GM23338 (cell line): Measurements from ENCODE around the gene CXCL12. TPM values are rescaled to one million over a fixed set of nuclear protein-coding genes. Genes with fewer than 3 reads are reported as not detected.

Experiments
- ATAC-seq: fragments of 200-7000 bp; cut with Tn5 transposase; 3 replicates; pipeline ENCODE4 v1.9.1; 2020
- DNase-seq: peaks from one replicate; pipeline ENCODE4 v3.0.0-alpha.2; 2015; ENCODE audit warnings: low spot score
- H2AFZ ChIP-seq: fragments of 200-600 bp; sonication (generic); 2 replicates; pipeline ENCODE4 v1.8.0; 2016; ENCODE audit warnings: antibody characterized with exemption, mild to moderate bottlenecking, moderate library complexity
- H3F3A ChIP-seq: fragments of 200-600 bp; sonication (generic); replicated peaks from 2 replicates; pipeline ENCODE4 v1.8.0; 2017; ENCODE audit warnings: antibody characterized with exemption, mixed run types, low read depth
- H3K27ac ChIP-seq: fragments of 200-600 bp; sonication (generic); 2 replicates; pipeline ENCODE4 v1.6.1; 2016; ENCODE audit warnings: low read depth
- H3K27me3 ChIP-seq: fragments of 200-600 bp; sonication (generic); 2 replicates; pipeline ENCODE4 v1.8.0; 2016; ENCODE audit warnings: mild to moderate bottlenecking, mixed run types, moderate library complexity; ENCODE audit not compliant: insufficient read depth
- H3K36me3 ChIP-seq: fragments of 200-600 bp; sonication (generic); 2 replicates; pipeline ENCODE4 v1.8.0; 2016; ENCODE audit warnings: mild to moderate bottlenecking; ENCODE audit not compliant: insufficient read depth
- H3K4me1 ChIP-seq: fragments of 200-600 bp; sonication (generic); 2 replicates; pipeline ENCODE4 v1.8.0; 2016; ENCODE audit warnings: mild to moderate bottlenecking, moderate library complexity; ENCODE audit not compliant: insufficient read depth
- H3K4me2 ChIP-seq: fragments of 200-600 bp; sonication (generic); 2 replicates; pipeline ENCODE4 v1.7.1; 2017; ENCODE audit warnings: mixed run types
- H3K4me3 ChIP-seq: fragments of 200-600 bp; sonication (generic); 2 replicates; pipeline ENCODE4 v1.6.1; 2016; ENCODE audit warnings: mixed run types
- H3K79me2 ChIP-seq: fragments of 200-600 bp; sonication (generic); replicated peaks from 2 replicates; pipeline ENCODE4 v1.8.0; 2017; ENCODE audit warnings: mild to moderate bottlenecking; ENCODE audit not compliant: insufficient read depth
- H3K9me2 ChIP-seq: fragments of 200-600 bp; sonication (generic); 2 replicates; pipeline ENCODE4 v1.8.0; 2017; ENCODE audit not compliant: insufficient read depth
- H4K20me1 ChIP-seq: fragments of 200-600 bp; sonication (generic); replicated peaks from 2 replicates; pipeline ENCODE4 v1.8.0; 2017; ENCODE audit warnings: mild to moderate bottlenecking; ENCODE audit not compliant: insufficient read depth
- H3K27ac Mint-ChIP-seq: 2 replicates; pipeline ENCODE4 v1.8.0; 2020; ENCODE audit warnings: inconsistent platforms, mild to moderate bottlenecking, moderate library complexity, mixed read lengths
- H3K27me3 Mint-ChIP-seq: 3 replicates; pipeline ENCODE4 v1.8.0; 2022; ENCODE audit warnings: low read depth, mild to moderate bottlenecking, moderate library complexity, mixed read lengths, inconsistent platforms; ENCODE audit not compliant: insufficient read depth, poor library complexity
- H3K36me3 Mint-ChIP-seq: 3 replicates; pipeline ENCODE4 v1.8.0; 2021; ENCODE audit warnings: low read depth, mild to moderate bottlenecking, inconsistent platforms, moderate library complexity, mixed read lengths
- H3K4me1 Mint-ChIP-seq: 3 replicates; pipeline ENCODE4 v1.8.0; 2020; ENCODE audit warnings: mild to moderate bottlenecking, inconsistent platforms, mixed read lengths
- H3K4me3 Mint-ChIP-seq: 3 replicates; pipeline ENCODE4 v1.8.0; 2021; ENCODE audit warnings: moderate library complexity, mild to moderate bottlenecking, inconsistent platforms, mixed read lengths
- H3K9me3 Mint-ChIP-seq: 3 replicates; pipeline ENCODE4 v1.8.0; 2020; ENCODE audit warnings: moderate library complexity, mild to moderate bottlenecking, inconsistent platforms, mixed read lengths
- CREB1 ChIP-seq: fragments of 250-450 bp; sonication (Bioruptor Pico); IDR thresholded peaks from 2 replicates; pipeline ENCODE4 v1.5.0; 2020; ENCODE audit warnings: low read depth, mild to moderate bottlenecking, moderate library complexity
- ETS1 ChIP-seq: IDR thresholded peaks from 2 replicates; pipeline ENCODE4 v1.6.1; 2016; ENCODE audit warnings: antibody characterized with exemption
- EZH2 ChIP-seq: fragments of 200-600 bp; sonication (generic); IDR thresholded peaks from one replicate; pipeline ENCODE4 v1.8.0; 2017; ENCODE audit warnings: antibody characterized with exemption, mild to moderate bottlenecking, low read depth; ENCODE audit not compliant: unreplicated experiment
- EZH2phosphoT487 ChIP-seq: fragments of 200-600 bp; sonication (generic); IDR thresholded peaks from one replicate; pipeline ENCODE4 v1.8.1; 2018; ENCODE audit warnings: antibody characterized with exemption; ENCODE audit not compliant: unreplicated experiment
- JUNB ChIP-seq: IDR thresholded peaks from one replicate; pipeline ENCODE4 v1.6.1; 2016; ENCODE audit warnings: antibody characterized with exemption; ENCODE audit not compliant: unreplicated experiment
- NANOG ChIP-seq: IDR thresholded peaks from 2 replicates; pipeline ENCODE4 v1.6.1; 2016; ENCODE audit warnings: antibody characterized with exemption, borderline replicate concordance
- POLR2AphosphoS5 ChIP-seq: IDR thresholded peaks from 2 replicates; pipeline ENCODE4 v1.6.1; 2016; ENCODE audit warnings: antibody characterized with exemption, low read depth
- STAT1 ChIP-seq: IDR thresholded peaks from one replicate; pipeline ENCODE4 v1.6.1; 2016; ENCODE audit warnings: antibody characterized with exemption; ENCODE audit not compliant: unreplicated experiment
- ZNF331 ChIP-seq: fragments of 250-450 bp; sonication (Bioruptor Pico); IDR thresholded peaks from 2 replicates; pipeline ENCODE4 v1.5.0; 2020; ENCODE audit warnings: low read depth, mild to moderate bottlenecking, moderate library complexity
- polyA plus RNA-seq: library from polyadenylated mRNA; unstranded; fragments of >200 nt; fragmentation: Nextera tagmentation; extraction: Ambion mirVana; gene quantifications from 2 replicates; pipeline ENCODE4 v1.2.1, GENCODE V29; 2016
- total RNA-seq: library from RNA; depleted of rRNA; stranded (reverse); fragments of >200 nt; shearing (Covaris generic); gene quantifications from 2 replicates; pipeline ENCODE4 v1.2.3, GENCODE V29; 2014
- TF ChIP-seq, protein P1 (sequence below), 2 experiments: fragments of 200-600 bp in 1 of 2; sonication (generic) in 1 of 2; conservative IDR thresholded peaks; 2 replicates each; pipeline versions ENCODE4 v1.5.1 to v1.6.1; 2016 to 2017; ENCODE audit warnings: antibody characterized with exemption in 2 of 2, low read depth in 2 of 2, mild to moderate bottlenecking in 2 of 2, moderate library complexity in 1 of 2
- TF ChIP-seq, protein P2 (sequence below): fragments of 250-450 bp; sonication (Bioruptor Pico); IDR thresholded peaks from 2 replicates; pipeline ENCODE4 v1.5.0; 2020; ENCODE audit warnings: mild to moderate bottlenecking, moderate library complexity

CXCL12 gene
- total and polyA plus RNA-seq, 2 experiments from 2014 or later, result 53.8 to 58.5 TPM

DNA sequence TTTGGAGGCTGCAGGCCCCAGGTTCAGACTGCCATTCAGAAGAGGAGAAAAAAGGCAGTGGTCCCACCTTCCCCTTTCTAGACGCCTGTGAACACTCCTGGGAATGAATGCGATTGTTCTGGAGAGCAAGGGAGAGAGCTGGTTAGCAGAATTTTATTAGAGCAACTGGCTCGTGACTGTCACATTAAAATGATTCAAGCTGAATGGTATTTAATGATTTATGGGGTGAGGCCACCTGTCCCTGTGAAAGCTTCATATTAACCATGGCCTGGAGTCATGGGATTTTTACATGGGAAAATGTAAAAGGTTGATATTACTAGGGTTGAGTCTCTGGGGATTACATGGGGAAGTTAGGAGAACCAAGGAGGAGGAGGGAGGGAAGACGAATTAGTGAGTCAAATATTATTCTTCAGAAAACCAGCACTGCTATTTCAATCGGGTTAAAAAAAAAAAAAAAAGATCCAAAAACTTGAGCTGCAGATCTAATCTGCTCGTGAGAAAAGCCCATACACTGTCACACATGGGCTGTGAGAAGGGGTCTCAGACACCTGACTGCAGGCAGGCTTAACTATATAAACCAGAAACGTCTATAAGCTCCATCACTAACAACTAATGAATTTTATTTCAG lies 8.3 kb downstream of the CXCL12 start:
- H3K4me2 ChIP-seq, result no peak overlapping the region
- peaks cover 72% of the 10 kb centered on the region for H3K4me1 Mint-ChIP-seq
- H3K36me3 Mint-ChIP-seq, result peaks cover 88% of the 10 kb centered on the region
- DNase-seq (no peak), ATAC-seq (no peak)
- H3K79me2 ChIP-seq, result peaks cover 43% of the 10 kb centered on the region
- no peak overlapping the region for H3K4me3 Mint-ChIP-seq
- H3K27ac Mint-ChIP-seq, result no peak overlapping the region; the same call in 1 of the 2 replicates
- no peaks in the 10 kb centered on the region for H3K27me3 ChIP-seq
- H3K27ac ChIP-seq, result 0 out of 2 replicates have a peak overlapping the region, but pooled peaks have one; percentile 50
- H4K20me1 ChIP-seq, result no peaks in the 10 kb centered on the region
- TF ChIP-seq EZH2 (no peak), NANOG (no peak), JUNB (no peak), STAT1 (no peak), ZNF331 (CRISPR knock-in tag) (no peak)
- H3K4me1 ChIP-seq, result peaks cover 34% of the 10 kb centered on the region
- H3F3A ChIP-seq, result peaks cover 9% of the 10 kb centered on the region; the same call in 1 of the 2 replicates
- H3K36me3 ChIP-seq, result peaks cover 26% of the 10 kb centered on the region
- H3K9me3 Mint-ChIP-seq, result no peaks in the 10 kb centered on the region; the same call in 2 of the 3 replicates
- no peak overlapping the region for H2AFZ ChIP-seq
- H3K9me2 ChIP-seq, result no peaks in the 10 kb centered on the region
- no peak overlapping the region for H3K4me3 ChIP-seq
- H3K27me3 Mint-ChIP-seq, result peaks cover 13% of the 10 kb centered on the region

GRCh38 chr10:44374155-44374554 lies 10.7 kb downstream of the CXCL12 start:
- Histone ChIP-seq H2AFZ (no peak overlapping the region), H3K79me2 (peaks cover 23% of the 10 kb centered on the region), H4K20me1 (no peaks in the 10 kb centered on the region), H3K4me2 (no peak overlapping the region), H3F3A (peaks cover 21% of the 10 kb centered on the region), H3K4me3 (no peak overlapping the region), H3K27ac (no peak overlapping the region), H3K27me3 (no peaks in the 10 kb centered on the region), H3K4me1 (peaks cover 37% of the 10 kb centered on the region), H3K36me3 (peaks cover 11% of the 10 kb centered on the region), H3K9me2 (no peaks in the 10 kb centered on the region)
- no peaks in the 10 kb centered on the region; the same call in 2 of the 3 replicates for H3K9me3 Mint-ChIP-seq
- no peak overlapping the region for H3K4me3 Mint-ChIP-seq
- H3K27me3 Mint-ChIP-seq, result peaks cover 22% of the 10 kb centered on the region
- H3K36me3 Mint-ChIP-seq, result peaks cover 81% of the 10 kb centered on the region
- ATAC-seq (no peak), DNase-seq (no peak)
- no peak overlapping the region for H3K27ac Mint-ChIP-seq
- peaks cover 72% of the 10 kb centered on the region for H3K4me1 Mint-ChIP-seq
- no peak for TF ChIP-seq STAT1
- TF ChIP-seq, protein P1, sequence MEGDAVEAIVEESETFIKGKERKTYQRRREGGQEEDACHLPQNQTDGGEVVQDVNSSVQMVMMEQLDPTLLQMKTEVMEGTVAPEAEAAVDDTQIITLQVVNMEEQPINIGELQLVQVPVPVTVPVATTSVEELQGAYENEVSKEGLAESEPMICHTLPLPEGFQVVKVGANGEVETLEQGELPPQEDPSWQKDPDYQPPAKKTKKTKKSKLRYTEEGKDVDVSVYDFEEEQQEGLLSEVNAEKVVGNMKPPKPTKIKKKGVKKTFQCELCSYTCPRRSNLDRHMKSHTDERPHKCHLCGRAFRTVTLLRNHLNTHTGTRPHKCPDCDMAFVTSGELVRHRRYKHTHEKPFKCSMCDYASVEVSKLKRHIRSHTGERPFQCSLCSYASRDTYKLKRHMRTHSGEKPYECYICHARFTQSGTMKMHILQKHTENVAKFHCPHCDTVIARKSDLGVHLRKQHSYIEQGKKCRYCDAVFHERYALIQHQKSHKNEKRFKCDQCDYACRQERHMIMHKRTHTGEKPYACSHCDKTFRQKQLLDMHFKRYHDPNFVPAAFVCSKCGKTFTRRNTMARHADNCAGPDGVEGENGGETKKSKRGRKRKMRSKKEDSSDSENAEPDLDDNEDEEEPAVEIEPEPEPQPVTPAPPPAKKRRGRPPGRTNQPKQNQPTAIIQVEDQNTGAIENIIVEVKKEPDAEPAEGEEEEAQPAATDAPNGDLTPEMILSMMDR (conservative IDR thresholded peaks at IDR 0.05; ENCODE audit: low read depth in 2 of 2), result no peak
- TF ChIP-seq ZNF331 (CRISPR knock-in tag), result no peak
- no peak for TF ChIP-seq POLR2AphosphoS5
- no peak for TF ChIP-seq CREB1 (CRISPR knock-in tag)
- no peak for TF ChIP-seq ETS1
- no peak for TF ChIP-seq JUNB
- no peak for TF ChIP-seq EZH2phosphoT487
- TF ChIP-seq, protein P2, sequence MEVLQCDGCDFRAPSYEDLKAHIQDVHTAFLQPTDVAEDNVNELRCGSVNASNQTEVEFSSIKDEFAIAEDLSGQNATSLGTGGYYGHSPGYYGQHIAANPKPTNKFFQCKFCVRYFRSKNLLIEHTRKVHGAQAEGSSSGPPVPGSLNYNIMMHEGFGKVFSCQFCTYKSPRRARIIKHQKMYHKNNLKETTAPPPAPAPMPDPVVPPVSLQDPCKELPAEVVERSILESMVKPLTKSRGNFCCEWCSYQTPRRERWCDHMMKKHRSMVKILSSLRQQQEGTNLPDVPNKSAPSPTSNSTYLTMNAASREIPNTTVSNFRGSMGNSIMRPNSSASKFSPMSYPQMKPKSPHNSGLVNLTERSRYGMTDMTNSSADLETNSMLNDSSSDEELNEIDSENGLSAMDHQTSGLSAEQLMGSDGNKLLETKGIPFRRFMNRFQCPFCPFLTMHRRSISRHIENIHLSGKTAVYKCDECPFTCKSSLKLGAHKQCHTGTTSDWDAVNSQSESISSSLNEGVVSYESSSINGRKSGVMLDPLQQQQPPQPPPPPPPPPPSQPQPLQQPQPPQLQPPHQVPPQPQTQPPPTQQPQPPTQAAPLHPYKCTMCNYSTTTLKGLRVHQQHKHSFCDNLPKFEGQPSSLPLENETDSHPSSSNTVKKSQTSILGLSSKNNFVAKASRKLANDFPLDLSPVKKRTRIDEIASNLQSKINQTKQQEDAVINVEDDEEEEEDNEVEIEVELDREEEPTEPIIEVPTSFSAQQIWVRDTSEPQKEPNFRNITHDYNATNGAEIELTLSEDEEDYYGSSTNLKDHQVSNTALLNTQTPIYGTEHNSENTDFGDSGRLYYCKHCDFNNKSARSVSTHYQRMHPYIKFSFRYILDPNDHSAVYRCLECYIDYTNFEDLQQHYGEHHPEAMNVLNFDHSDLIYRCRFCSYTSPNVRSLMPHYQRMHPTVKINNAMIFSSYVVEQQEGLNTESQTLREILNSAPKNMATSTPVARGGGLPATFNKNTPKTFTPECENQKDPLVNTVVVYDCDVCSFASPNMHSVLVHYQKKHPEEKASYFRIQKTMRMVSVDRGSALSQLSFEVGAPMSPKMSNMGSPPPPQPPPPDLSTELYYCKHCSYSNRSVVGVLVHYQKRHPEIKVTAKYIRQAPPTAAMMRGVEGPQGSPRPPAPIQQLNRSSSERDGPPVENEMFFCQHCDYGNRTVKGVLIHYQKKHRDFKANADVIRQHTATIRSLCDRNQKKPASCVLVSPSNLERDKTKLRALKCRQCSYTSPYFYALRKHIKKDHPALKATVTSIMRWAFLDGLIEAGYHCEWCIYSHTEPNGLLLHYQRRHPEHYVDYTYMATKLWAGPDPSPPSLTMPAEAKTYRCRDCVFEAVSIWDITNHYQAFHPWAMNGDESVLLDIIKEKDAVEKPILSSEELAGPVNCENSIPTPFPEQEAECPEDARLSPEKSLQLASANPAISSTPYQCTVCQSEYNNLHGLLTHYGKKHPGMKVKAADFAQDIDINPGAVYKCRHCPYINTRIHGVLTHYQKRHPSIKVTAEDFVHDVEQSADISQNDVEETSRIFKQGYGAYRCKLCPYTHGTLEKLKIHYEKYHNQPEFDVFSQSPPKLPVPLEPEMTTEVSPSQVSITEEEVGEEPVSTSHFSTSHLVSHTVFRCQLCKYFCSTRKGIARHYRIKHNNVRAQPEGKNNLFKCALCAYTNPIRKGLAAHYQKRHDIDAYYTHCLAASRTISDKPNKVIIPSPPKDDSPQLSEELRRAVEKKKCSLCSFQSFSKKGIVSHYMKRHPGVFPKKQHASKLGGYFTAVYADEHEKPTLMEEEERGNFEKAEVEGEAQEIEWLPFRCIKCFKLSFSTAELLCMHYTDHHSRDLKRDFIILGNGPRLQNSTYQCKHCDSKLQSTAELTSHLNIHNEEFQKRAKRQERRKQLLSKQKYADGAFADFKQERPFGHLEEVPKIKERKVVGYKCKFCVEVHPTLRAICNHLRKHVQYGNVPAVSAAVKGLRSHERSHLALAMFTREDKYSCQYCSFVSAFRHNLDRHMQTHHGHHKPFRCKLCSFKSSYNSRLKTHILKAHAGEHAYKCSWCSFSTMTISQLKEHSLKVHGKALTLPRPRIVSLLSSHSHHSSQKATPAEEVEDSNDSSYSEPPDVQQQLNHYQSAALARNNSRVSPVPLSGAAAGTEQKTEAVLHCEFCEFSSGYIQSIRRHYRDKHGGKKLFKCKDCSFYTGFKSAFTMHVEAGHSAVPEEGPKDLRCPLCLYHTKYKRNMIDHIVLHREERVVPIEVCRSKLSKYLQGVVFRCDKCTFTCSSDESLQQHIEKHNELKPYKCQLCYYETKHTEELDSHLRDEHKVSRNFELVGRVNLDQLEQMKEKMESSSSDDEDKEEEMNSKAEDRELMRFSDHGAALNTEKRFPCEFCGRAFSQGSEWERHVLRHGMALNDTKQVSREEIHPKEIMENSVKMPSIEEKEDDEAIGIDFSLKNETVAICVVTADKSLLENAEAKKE (CRISPR knock-in tag), result no peak
